BLaER1 treated with 17β-estradiol and CSF1 and Interleukin-3, amounts not matched to agents 10 nM and 100 nM (cell line): ENCODE data around the gene NR1H3.
"Not testable (repeated sequence)": the region's sequence is repeated elsewhere in the genome, so short reads cannot be mapped to it uniquely, and the experiment has no call there.

Source experiments
- H3K27ac ChIP-seq, 11 experiments: shearing (Covaris generic); formaldehyde crosslinking; 2 replicates each; pipeline ENCODE4 v1.8.1; 2022
- H3K27me3 ChIP-seq, 11 experiments: shearing (Covaris generic); formaldehyde crosslinking; 2 replicates each; pipeline ENCODE4 v1.8.1; 2022
- H3K36me3 ChIP-seq, 11 experiments: shearing (Covaris generic); formaldehyde crosslinking; 2 replicates each; pipeline ENCODE4 v1.8.1; 2022
- H3K4me1 ChIP-seq, 10 experiments: shearing (Covaris generic); formaldehyde crosslinking; 2 replicates each; pipeline ENCODE4 v1.8.1; 2022
- H3K4me2 ChIP-seq, 11 experiments: shearing (Covaris generic); formaldehyde crosslinking; 2 replicates each; pipeline ENCODE4 v1.8.1; 2022
- H3K4me3 ChIP-seq, 10 experiments: shearing (Covaris generic); formaldehyde crosslinking; 2 replicates each; pipeline ENCODE4 v1.8.1; 2022
- H3K9ac ChIP-seq, 11 experiments: shearing (Covaris generic); formaldehyde crosslinking; 2 replicates each; pipeline ENCODE4 v1.8.1; 2022
- H3K9me3 ChIP-seq, 11 experiments: shearing (Covaris generic); formaldehyde crosslinking; replicated peaks in 1 of 11; 2 replicates each; pipeline ENCODE4 v1.8.1; 2022
- H4K20me1 ChIP-seq, 11 experiments: shearing (Covaris generic); formaldehyde crosslinking; 2 replicates each; pipeline ENCODE4 v1.8.1; 2022
- Cebpa-rat ChIP-seq, 11 experiments: shearing (Covaris generic); IDR thresholded peaks; 2 replicates each; pipeline ENCODE4 v1.8.1; 2022

The NR1H3 gene

DNA sequence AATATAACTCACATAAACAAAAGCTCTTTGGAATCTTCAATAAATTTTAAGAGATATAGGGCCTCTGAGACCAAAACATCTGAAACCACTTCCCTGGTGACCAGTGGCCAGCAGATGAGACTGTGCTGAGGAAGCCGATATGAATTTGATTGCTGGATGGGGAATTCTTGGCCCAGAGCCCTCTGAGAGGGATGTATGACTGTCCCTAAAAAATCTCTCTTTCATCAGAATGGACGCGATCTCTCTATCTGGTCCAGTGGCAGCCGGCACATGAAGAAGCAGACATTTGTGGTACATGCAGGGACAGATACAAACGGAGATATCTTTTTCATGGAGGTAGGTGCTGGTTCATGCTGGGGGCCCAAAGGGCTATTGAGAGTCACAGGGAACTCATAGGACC is 57.2 kb downstream of the NR1H3 start:
- peaks cover 0 to 99% (median 86%) of the 10 kb centered on the region in 11 experiments; a peak in 21 of 22 replicates for H3K36me3 ChIP-seq
- no peaks in the 10 kb centered on the region for H3K9me3 ChIP-seq
- no peak overlapping the region for H3K9ac ChIP-seq
- no peaks in the 10 kb centered on the region for H3K27me3 ChIP-seq
- no peak overlapping the region for H3K27ac ChIP-seq
- H3K4me3 ChIP-seq: no peak overlapping the region
- peaks cover 0 to 12% (median 3%) of the 10 kb centered on the region in 10 experiments; a peak in 7 of 20 replicates for H3K4me1 ChIP-seq
- peaks cover 0 to 64% (median 4%) of the 10 kb centered on the region in 11 experiments; a peak in 7 of 22 replicates for H4K20me1 ChIP-seq
- no peak for TF ChIP-seq Cebpa-rat (IDR thresholded peaks at IDR 0.05)
- no peak overlapping the region for H3K4me2 ChIP-seq

DNA sequence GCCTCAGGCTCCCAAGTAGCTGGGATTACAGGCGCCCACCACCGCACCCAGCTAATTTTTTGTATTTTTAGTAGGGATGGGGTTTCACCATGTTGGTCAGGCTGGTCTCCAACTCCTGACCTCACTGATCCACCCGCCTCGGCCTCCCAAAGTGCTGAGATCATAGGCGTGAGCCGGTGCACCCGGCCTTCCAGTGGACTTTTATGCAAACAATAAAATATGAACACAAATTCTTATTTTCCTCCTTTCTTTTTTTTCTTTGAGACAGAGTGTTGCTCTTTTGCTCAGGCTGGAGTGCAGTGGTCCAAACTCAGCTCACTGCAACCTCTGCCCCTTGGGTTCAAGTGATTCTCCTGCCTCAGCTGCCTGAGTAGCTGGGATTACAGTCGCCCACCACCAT is 58.7 kb downstream of the NR1H3 start:
- H3K9ac ChIP-seq: not testable (repeated sequence)
- H3K36me3 ChIP-seq: peaks cover 0 to 96% (median 71%) of the 10 kb centered on the region in 11 experiments; a peak in 21 of 22 replicates

DNA sequence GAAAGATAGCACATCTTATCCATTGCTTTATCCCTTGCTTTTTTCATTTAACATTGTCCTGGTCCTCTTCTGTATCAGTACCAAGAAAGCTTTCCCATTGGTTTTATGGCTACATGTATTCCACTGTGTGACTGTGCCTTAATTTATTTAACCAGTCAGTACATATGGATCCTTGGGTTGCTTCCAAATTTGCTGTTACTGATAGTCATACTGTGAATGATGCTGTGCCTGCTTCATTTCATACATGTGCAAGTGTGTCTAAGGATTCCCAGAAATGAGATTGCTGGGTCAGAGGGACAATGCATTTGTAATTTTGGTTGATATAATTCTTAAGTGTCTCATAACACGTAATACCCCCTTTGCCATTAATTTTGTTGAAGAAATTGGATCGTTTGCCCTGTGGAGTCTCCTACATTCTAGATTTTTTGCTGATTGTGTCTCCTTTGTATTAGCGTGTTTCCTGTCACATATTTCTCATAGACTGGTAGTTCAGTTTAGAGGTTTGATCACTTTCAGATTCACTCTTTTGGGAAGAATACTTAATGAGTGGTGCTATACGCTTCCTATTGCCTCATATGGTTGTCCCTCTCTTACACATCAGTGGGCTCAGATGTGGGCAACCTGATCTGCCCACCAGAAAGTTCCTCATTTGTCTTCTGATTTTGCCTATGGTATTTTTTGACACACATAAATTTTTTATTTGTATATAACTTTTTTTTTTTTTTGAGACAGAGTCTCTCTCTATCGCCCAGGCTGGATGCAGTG is 59.5 kb downstream of the NR1H3 start:
- Histone ChIP-seq H3K9me3 (no peaks in the 10 kb centered on the region), H3K27me3 (no peaks in the 10 kb centered on the region), H3K4me1 (peaks cover 0 to 12% (median 3%) of the 10 kb centered on the region in 10 experiments; a peak in 7 of 20 replicates), H3K4me2 (peak overlapping the region in 2 of 11 experiments; percentile 3 to 7; a peak in 1 of 22 replicates), H4K20me1 (peaks cover 0 to 48% (median 0%) of the 10 kb centered on the region in 11 experiments; a peak in 5 of 22 replicates), H3K27ac (0 out of 22 replicates have a peak overlapping the region, but pooled peaks of 2 of the 11 experiments have one; percentile 8 to 16), H3K4me3 (no peak overlapping the region), H3K36me3 (peaks cover 0 to 96% (median 63%) of the 10 kb centered on the region in 11 experiments; a peak in 21 of 22 replicates), H3K9ac (0 out of 22 replicates have a peak overlapping the region, but pooled peaks of 1 of the 11 experiments have one; percentile 6)
- TF ChIP-seq Cebpa-rat (IDR thresholded peaks at IDR 0.05): no peak

More for the DNA sequence above, 58.7 kb downstream of the NR1H3 start:
- not testable (repeated sequence) for H3K27ac ChIP-seq, H3K4me2 ChIP-seq, H3K9me3 ChIP-seq, H3K4me3 ChIP-seq, H3K27me3 ChIP-seq
- peaks cover 0 to 12% (median 3%) of the 10 kb centered on the region in 10 experiments; a peak in 7 of 20 replicates for H3K4me1 ChIP-seq
- H4K20me1 ChIP-seq: peaks cover 0 to 51% (median 0%) of the 10 kb centered on the region in 11 experiments; a peak in 7 of 22 replicates

GRCh38 chr11:47318166-47318565 is 60.4 kb downstream of the NR1H3 start:
- no peak overlapping the region for H3K9ac ChIP-seq
- no peak overlapping the region for H3K27ac ChIP-seq
- H3K4me2 ChIP-seq: no peak overlapping the region
- H3K4me3 ChIP-seq: no peak overlapping the region
- no peaks in the 10 kb centered on the region for H3K27me3 ChIP-seq
- TF ChIP-seq Cebpa-rat (IDR thresholded peaks at IDR 0.05): no peak
- H3K36me3 ChIP-seq: peaks cover 0 to 89% (median 54%) of the 10 kb centered on the region in 11 experiments; a peak in 21 of 22 replicates
- no peaks in the 10 kb centered on the region for H3K9me3 ChIP-seq
- H4K20me1 ChIP-seq: peaks cover 0 to 39% (median 0%) of the 10 kb centered on the region in 11 experiments; a peak in 6 of 22 replicates
- peaks cover 0 to 12% (median 3%) of the 10 kb centered on the region in 10 experiments; a peak in 7 of 20 replicates for H3K4me1 ChIP-seq
